Measurements from ENCODE around the gene GTPBP4.
"Not testable (repeated sequence)": the region's sequence is repeated elsewhere in the genome, so short reads cannot be mapped to it uniquely, and the experiment has no call there.

Gene GTPBP4

DNA sequence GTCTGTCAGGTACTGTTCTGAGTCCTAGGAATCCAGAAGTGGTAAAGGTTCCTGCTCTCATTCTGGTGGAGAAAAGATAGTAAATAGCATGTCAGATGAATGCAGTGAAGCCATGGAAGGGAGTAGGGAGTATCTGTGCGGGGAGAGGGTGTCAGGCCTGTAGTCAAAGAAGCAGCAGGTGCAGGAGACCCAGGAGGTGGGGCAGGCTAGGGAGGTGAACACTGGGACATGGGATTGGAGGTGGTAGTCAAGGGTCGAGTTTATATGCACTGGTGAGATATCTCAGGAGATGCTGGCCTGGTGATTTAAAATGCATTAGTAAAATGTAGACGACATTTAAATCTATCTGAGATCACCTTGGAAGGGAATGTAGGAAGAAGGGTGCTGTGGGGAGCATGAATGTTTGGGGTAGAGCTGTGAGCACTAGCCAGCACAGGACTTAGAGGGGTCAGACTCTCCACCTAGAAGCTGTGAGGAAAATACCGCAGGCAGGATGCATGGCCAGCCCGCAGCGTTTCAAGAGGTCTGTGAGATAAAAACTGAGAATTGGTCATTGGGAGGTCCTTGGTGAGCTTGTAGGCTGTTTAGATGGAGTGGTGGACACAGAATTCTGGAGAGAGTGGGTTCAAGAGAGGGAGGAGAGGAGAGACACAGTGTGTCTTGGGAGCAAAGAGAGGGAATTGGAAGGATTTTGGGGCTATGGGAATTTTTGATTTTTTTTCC lies 6.8 kb downstream of the GTPBP4 start:
- Histone ChIP-seq H3K9me3 (ENCODE audit: control insufficient read depth in 1 of 2, low read length in 2 of 2) (no peaks in the 10 kb centered on the region), H3K36me3 (ENCODE audit: control insufficient read depth in 1 of 2, insufficient read depth in 2 of 2, low read length in 2 of 2) (peaks cover 46 to 67% of the 10 kb centered on the region in 2 donors), H3K4me3 (ENCODE audit: low read depth in 1 of 2, low read length in 2 of 2) (no peak overlapping the region), H3K4me1 (ENCODE audit: control insufficient read depth in 1 of 2, insufficient read depth in 2 of 2, low read length in 2 of 2) (peaks cover 0 to 12% of the 10 kb centered on the region in 2 donors), H3K27ac (ENCODE audit: low read length) (no peak overlapping the region), H3K27me3 (ENCODE audit: low read depth, low read length) (no peaks in the 10 kb centered on the region)

DNA sequence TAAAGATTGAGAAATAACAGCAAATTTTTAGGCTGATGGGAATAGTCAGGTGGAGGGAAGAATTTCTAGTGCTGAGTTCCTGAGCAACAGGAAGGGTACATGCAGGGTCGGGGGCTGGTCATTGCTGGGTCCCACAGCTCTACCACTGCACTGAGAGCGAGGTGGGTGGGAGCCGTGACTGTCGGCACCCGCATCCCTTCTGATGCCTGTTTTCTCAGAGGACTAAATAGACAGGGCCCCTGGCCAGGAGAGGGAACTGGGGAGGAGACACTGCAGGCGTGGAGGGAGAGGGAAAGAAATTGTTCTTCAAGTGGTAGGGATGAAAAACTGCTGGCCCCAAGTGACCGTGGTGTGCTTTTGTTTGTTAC lies 7.3 kb downstream of the GTPBP4 start:
- Histone ChIP-seq H3K4me3 (ENCODE audit: low read depth in 1 of 2, low read length in 2 of 2) (no peak overlapping the region), H3K36me3 (ENCODE audit: control insufficient read depth in 1 of 2, insufficient read depth in 2 of 2, low read length in 2 of 2) (peaks cover 48 to 68% of the 10 kb centered on the region in 2 donors), H3K4me1 (ENCODE audit: control insufficient read depth in 1 of 2, insufficient read depth in 2 of 2, low read length in 2 of 2) (peaks cover 0 to 6% of the 10 kb centered on the region in 2 donors), H3K27ac (ENCODE audit: low read length) (no peak overlapping the region), H3K27me3 (ENCODE audit: low read depth, low read length) (no peaks in the 10 kb centered on the region), H3K9me3 (ENCODE audit: control insufficient read depth in 1 of 2, low read length in 2 of 2) (no peaks in the 10 kb centered on the region)

DNA sequence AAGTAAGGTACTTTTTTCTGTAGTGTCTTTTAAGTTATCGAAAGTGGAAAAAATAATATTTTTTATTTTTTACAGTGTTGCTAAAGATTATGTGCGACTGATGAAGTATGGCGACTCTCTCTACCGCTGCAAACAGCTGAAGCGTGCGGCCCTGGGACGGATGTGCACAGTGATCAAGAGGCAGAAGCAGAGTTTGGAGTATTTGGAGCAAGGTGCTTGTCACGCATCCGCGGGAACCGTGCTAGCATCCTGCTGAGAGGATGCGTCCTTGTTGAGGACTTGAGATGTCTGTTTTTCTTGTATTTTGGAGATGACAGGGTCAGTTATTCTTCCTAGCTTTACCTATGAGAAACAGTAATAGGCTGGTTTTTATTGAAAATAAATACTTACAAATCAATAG lies 7.8 kb downstream of the GTPBP4 start:
- Histone ChIP-seq H3K27me3 (ENCODE audit: low read depth, low read length) (no peaks in the 10 kb centered on the region), H3K4me3 (ENCODE audit: low read depth in 1 of 2, low read length in 2 of 2) (no peak overlapping the region), H3K4me1 (ENCODE audit: control insufficient read depth in 1 of 2, insufficient read depth in 2 of 2, low read length in 2 of 2) (peaks cover 0 to 1% of the 10 kb centered on the region in 2 donors), H3K9me3 (ENCODE audit: control insufficient read depth in 1 of 2, low read length in 2 of 2) (no peaks in the 10 kb centered on the region), H3K27ac (ENCODE audit: low read length) (no peak overlapping the region), H3K36me3 (ENCODE audit: control insufficient read depth in 1 of 2, insufficient read depth in 2 of 2, low read length in 2 of 2) (peaks cover 52 to 73% of the 10 kb centered on the region in 2 donors)

DNA sequence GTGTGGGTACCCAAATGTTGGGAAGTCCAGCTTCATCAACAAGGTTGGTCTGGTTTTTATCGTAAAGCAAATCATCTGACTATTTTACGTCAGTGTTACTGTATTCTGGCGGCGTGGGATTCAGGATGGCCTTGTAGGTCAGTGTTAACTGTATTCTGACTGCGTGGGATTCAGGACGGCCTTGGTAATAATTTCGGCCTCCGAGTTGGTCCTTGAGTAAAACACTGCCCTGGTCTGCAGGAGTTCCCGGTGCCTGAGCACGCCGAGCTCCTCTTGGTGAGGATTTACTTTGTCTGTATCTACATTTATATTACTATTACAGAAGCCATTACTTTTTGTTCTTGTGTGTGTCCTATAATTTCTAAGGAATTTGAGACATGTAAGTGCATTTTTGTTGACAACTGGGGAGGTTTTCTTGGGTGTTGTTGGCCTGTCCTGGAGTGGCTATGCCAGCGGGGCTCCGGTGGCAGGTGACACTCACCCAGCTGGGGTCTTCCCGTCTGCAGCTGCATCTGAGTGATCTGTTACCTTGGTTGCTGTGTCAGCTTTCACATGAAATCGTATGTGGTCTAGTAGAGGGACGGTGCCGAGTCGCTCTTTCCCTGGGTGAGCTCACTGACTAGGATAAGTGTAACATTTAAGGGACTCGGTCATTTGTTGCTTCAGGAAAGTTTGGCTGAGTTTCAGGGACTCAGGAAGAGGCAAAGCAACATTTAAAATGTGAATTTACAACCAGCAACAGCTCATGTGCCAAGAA lies 9.2 kb downstream of the GTPBP4 start:
- no peaks in the 10 kb centered on the region for H3K27me3 ChIP-seq (ENCODE audit: low read depth, low read length)
- H3K4me1 ChIP-seq (ENCODE audit: control insufficient read depth in 1 of 2, insufficient read depth in 2 of 2, low read length in 2 of 2) = no peaks in the 10 kb centered on the region
- no peak overlapping the region for H3K27ac ChIP-seq (ENCODE audit: low read length)
- H3K9me3 ChIP-seq (ENCODE audit: control insufficient read depth in 1 of 2, low read length in 2 of 2) = peaks cover 3% of the 10 kb centered on the region in 2 donors
- H3K4me3 ChIP-seq (ENCODE audit: low read depth in 1 of 2, low read length in 2 of 2) = no peak overlapping the region
- peaks cover 61 to 87% of the 10 kb centered on the region in 2 donors for H3K36me3 ChIP-seq (ENCODE audit: control insufficient read depth in 1 of 2, insufficient read depth in 2 of 2, low read length in 2 of 2)

- no peaks in the 10 kb centered on the region for H3K27me3 ChIP-seq (ENCODE audit: low read depth, low read length)
- peaks cover 71 to 95% of the 10 kb centered on the region in 2 donors for H3K36me3 ChIP-seq (ENCODE audit: control insufficient read depth in 1 of 2, insufficient read depth in 2 of 2, low read length in 2 of 2)
- H3K4me3 ChIP-seq (ENCODE audit: low read depth in 1 of 2, low read length in 2 of 2) = no peak overlapping the region
Measured at GRCh38 chr10:1002425-1003006, 14.3 kb downstream of the GTPBP4 start.

DNA sequence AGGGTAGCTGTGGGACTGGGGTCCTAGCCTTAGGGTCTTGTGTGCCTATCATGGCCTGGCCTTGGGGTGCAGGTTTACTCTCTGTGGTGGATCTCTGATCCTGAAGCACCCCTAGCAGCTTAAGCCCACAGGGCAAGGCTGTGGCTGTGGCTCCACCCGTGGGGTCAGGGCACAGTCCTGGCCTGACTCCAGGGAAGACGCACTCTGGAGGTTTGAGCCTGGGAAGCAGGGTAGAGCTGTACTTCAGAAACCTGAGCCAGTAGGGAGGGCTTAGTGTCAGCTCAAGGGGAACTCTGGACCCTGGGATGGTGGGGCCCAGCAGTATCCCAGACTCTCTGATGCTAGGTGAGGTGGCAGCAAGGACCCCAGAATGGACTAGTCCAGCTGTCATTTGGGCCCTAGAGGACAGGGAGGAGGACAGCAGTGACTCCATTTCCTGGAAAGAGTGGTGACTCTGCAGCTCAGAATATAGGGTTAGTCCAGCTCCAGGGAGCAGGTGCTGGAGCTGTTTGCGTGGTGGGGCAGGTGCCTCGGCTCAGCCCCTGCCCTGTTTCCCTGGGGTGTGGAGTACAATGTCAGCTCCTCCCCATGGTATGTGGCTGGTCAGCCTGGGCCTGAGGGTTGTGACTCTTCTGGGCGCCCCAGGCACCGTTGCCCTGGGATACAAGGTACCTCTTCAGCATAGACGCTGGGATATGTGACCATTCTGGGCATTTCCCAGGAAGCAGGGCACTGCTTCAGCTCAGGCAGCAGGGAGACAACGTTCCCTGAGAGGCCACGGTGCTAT lies 15.8 kb downstream of the GTPBP4 start:
- no peak overlapping the region for H3K27ac ChIP-seq (ENCODE audit: low read length)
- H3K4me3 ChIP-seq (ENCODE audit: low read depth in 1 of 2, low read length in 2 of 2) = no peak overlapping the region
- H3K9me3 ChIP-seq (ENCODE audit: control insufficient read depth in 1 of 2, low read length in 2 of 2) = peaks cover 4 to 8% of the 10 kb centered on the region in 2 donors
- no peaks in the 10 kb centered on the region for H3K27me3 ChIP-seq (ENCODE audit: low read depth, low read length)
- H3K36me3 ChIP-seq (ENCODE audit: control insufficient read depth in 1 of 2, insufficient read depth in 2 of 2, low read length in 2 of 2) = peaks cover 73 to 96% of the 10 kb centered on the region in 2 donors
- no peaks in the 10 kb centered on the region for H3K4me1 ChIP-seq (ENCODE audit: control insufficient read depth in 1 of 2, insufficient read depth in 2 of 2, low read length in 2 of 2)

More at GRCh38 chr10:1002425-1003006, 14.3 kb downstream of the GTPBP4 start:
- H3K27ac ChIP-seq (ENCODE audit: low read length) = no peak overlapping the region
- no peaks in the 10 kb centered on the region for H3K4me1 ChIP-seq (ENCODE audit: control insufficient read depth in 1 of 2, insufficient read depth in 2 of 2, low read length in 2 of 2)
- peaks cover 4 to 8% of the 10 kb centered on the region in 2 donors for H3K9me3 ChIP-seq (ENCODE audit: control insufficient read depth in 1 of 2, low read length in 2 of 2)

DNA sequence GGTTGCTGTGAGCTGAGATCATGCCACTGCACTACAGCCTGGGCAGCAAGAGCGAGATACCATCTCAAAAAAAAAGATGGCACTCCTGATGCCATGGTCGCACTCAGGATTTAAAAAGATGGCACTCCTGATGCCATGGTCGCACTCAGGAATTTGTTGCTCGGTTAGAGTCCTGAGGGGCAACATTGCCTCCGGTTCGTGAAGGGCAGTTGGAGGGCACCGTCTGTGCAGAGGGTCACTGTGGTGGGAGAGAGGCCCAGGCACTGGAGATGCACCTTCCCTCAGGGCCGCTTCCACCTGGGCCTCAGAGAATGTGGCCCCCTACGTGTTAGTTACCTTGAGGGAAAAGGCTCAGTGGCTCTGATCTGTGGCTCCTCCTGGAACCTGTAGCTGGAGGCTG lies 18.3 kb downstream of the GTPBP4 start:
- Histone ChIP-seq H3K36me3 (ENCODE audit: control insufficient read depth in 1 of 2, insufficient read depth in 2 of 2, low read length in 2 of 2) (peaks cover 86 to 100% of the 10 kb centered on the region in 2 donors), H3K4me1 (ENCODE audit: control insufficient read depth in 1 of 2, insufficient read depth in 2 of 2, low read length in 2 of 2) (no peaks in the 10 kb centered on the region)

DNA sequence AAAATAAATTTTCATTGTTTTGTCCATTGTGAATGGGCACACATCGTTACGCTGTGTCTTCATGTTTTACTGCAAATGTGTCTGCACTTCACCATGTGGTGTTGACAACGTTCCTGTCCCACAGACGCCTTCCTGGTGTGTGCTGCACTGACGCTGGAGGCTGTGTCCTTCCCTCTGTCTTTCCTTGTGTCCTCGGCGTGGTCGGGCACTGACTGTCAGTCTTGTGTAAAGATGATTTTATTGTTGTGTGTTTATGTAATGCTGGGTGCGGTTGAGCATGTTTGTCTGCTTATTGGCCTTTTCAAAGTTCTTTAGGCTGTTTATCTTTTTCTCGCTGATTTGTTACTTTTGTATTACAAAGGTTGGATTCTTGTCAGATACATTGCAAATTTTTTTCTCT lies 19.3 kb downstream of the GTPBP4 start:
- Histone ChIP-seq H3K4me1 (ENCODE audit: control insufficient read depth in 1 of 2, insufficient read depth in 2 of 2, low read length in 2 of 2) (no peaks in the 10 kb centered on the region), H3K4me3 (ENCODE audit: low read depth in 1 of 2, low read length in 2 of 2) (no peak overlapping the region), H3K27ac (ENCODE audit: low read length) (no peak overlapping the region), H3K27me3 (ENCODE audit: low read depth, low read length) (no peaks in the 10 kb centered on the region), H3K36me3 (ENCODE audit: control insufficient read depth in 1 of 2, insufficient read depth in 2 of 2, low read length in 2 of 2) (peaks cover 89 to 100% of the 10 kb centered on the region in 2 donors), H3K9me3 (ENCODE audit: control insufficient read depth in 1 of 2, low read length in 2 of 2) (peaks cover 0 to 4% of the 10 kb centered on the region in 2 donors)

More for the DNA sequence above, 18.3 kb downstream of the GTPBP4 start:
- Histone ChIP-seq H3K9me3 (ENCODE audit: control insufficient read depth in 1 of 2, low read length in 2 of 2) (peaks cover 4 to 8% of the 10 kb centered on the region in 2 donors), H3K27ac (ENCODE audit: low read length) (no peak overlapping the region), H3K27me3 (ENCODE audit: low read depth, low read length) (no peaks in the 10 kb centered on the region), H3K4me3 (ENCODE audit: low read depth in 1 of 2, low read length in 2 of 2) (no peak overlapping the region)

DNA sequence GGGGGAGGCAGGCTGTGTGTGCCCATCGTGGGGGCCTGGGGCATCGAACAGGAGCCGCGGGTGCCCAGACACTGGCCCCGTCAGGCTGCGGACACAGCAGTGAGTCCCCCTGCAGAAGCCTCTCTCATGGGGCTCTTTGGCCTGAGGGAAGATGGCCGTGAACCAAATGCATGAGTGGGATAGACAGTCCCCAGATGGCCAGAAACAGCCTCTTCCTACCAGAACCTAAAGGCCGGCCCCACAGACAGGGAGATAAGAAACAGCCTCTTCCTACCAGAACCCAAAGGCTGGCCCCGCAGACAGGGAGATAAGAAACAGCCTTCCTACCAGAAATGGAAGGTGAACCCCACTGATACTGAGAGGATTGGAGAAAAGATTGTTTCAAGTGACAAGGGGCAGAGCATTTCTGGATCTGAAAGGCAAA lies 20.8 kb downstream of the GTPBP4 start:
- Histone ChIP-seq H3K36me3 (ENCODE audit: control insufficient read depth in 1 of 2, insufficient read depth in 2 of 2, low read length in 2 of 2) (peaks cover 80 to 95% of the 10 kb centered on the region in 2 donors), H3K27me3 (ENCODE audit: low read depth, low read length) (no peaks in the 10 kb centered on the region), H3K4me1 (ENCODE audit: control insufficient read depth in 1 of 2, insufficient read depth in 2 of 2, low read length in 2 of 2) (no peaks in the 10 kb centered on the region), H3K9me3 (ENCODE audit: control insufficient read depth in 1 of 2, low read length in 2 of 2) (no peaks in the 10 kb centered on the region), H3K4me3 (ENCODE audit: low read depth in 1 of 2, low read length in 2 of 2) (no peak overlapping the region), H3K27ac (ENCODE audit: low read length) (no peak overlapping the region)

GRCh38 chr10:1009947-1010346 lies 21.7 kb downstream of the GTPBP4 start:
- not testable (repeated sequence) for H3K27ac ChIP-seq (ENCODE audit: low read length); H3K4me1 ChIP-seq (ENCODE audit: control insufficient read depth in 1 of 2, insufficient read depth in 2 of 2, low read length in 2 of 2); H3K4me3 ChIP-seq (ENCODE audit: low read depth in 1 of 2, low read length in 2 of 2); H3K9me3 ChIP-seq (ENCODE audit: control insufficient read depth in 1 of 2, low read length in 2 of 2); H3K27me3 ChIP-seq (ENCODE audit: low read depth, low read length)
- peaks cover 76 to 92% of the 10 kb centered on the region in 2 donors for H3K36me3 ChIP-seq (ENCODE audit: control insufficient read depth in 1 of 2, insufficient read depth in 2 of 2, low read length in 2 of 2)

DNA sequence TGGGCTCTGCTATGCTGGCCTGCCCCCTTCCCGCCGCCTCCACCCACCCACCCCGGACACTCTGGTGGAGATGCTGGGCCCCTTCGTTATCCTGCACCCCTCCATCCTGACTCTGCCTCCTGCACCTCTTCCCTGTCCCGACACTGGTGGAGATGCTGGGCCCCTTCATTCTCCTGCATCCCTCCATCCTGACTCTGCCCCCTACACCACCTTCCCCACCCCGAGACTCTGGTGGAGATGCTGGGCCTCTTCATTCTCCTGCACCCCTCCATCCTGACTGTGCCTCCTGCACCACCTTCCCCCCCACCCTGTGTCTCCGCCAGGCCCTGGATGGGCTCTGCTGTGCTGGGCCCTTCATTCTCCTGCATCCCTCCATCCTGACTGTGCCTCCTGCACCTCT lies 22.5 kb downstream of the GTPBP4 start:
- Histone ChIP-seq H3K4me3 (ENCODE audit: low read depth in 1 of 2, low read length in 2 of 2) (no peak overlapping the region), H3K9me3 (ENCODE audit: control insufficient read depth in 1 of 2, low read length in 2 of 2) (no peaks in the 10 kb centered on the region), H3K36me3 (ENCODE audit: control insufficient read depth in 1 of 2, insufficient read depth in 2 of 2, low read length in 2 of 2) (peaks cover 73 to 92% of the 10 kb centered on the region in 2 donors), H3K27me3 (ENCODE audit: low read depth, low read length) (no peaks in the 10 kb centered on the region), H3K27ac (ENCODE audit: low read length) (no peak overlapping the region), H3K4me1 (ENCODE audit: control insufficient read depth in 1 of 2, insufficient read depth in 2 of 2, low read length in 2 of 2) (no peaks in the 10 kb centered on the region)

Data from muscle layer of duodenum (tissue), 2 donors.